Omental fat pad (tissue), 4 donors: ENCODE measurements around the gene YPEL5. TPM values are rescaled to one million over a fixed set of nuclear protein-coding genes. Genes with fewer than 3 reads are reported as not detected.

Source experiments
- ATAC-seq: fragments of 150-250 bp; one replicate; pipeline ENCODE4 v1.9.1; 2016; ENCODE audit warnings: mild to moderate bottlenecking, moderate library complexity; ENCODE audit not compliant: low FRiP score
- DNase-seq: peaks from one replicate; pipeline ENCODE4 v3.0.0-alpha.2; 2019; ENCODE audit warnings: low spot score
- CTCF ChIP-seq, 3 donors: fragments of 450-650 bp; IDR thresholded peaks; one replicate each; pipeline ENCODE4 v1.5.1; 2016 to 2017; ENCODE audit warnings: antibody characterized with exemption in 3 of 3, mild to moderate bottlenecking in 3 of 3, moderate library complexity in 2 of 3
- total RNA-seq, 4 donors: library from RNA; depleted of rRNA; stranded (reverse); fragments of >200 nt; gene quantifications; one replicate each; pipeline ENCODE4 v1.1.0, GENCODE V29; 2016

The YPEL5 gene
- total RNA-seq, 4 donors from 2014 or later, result 69.1 to 254 (median 80.1) TPM

- TF ChIP-seq CTCF (IDR thresholded peaks at IDR 0.05), result no peak
- ATAC-seq (no peak), DNase-seq (no peak)
Measured at GRCh38 chr2:30148850-30149249, 2.0 kb downstream of the YPEL5 start.

DNA sequence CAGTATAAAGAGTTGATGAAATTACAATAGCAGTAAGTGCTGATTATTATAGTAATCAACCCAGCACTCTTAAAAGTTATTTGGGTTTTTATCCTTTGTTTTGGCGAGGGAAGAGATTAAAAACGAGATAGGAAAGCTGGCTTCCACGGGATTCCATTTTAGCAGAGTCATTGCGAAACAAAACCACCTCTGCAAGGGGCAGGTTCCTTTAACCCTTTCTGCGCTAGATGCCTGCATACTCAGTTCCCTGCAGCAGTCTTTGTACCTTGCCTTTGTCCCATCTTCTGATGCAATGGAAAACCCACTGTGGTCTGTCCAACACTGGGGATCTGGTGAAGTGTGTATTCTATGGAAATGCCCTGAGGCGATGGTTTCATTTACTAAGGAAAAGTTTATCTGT lies 2.7 kb downstream of the YPEL5 start:
- DNase-seq, result no peak
- no peak for TF ChIP-seq CTCF (IDR thresholded peaks at IDR 0.05)
- no peak for ATAC-seq

DNA sequence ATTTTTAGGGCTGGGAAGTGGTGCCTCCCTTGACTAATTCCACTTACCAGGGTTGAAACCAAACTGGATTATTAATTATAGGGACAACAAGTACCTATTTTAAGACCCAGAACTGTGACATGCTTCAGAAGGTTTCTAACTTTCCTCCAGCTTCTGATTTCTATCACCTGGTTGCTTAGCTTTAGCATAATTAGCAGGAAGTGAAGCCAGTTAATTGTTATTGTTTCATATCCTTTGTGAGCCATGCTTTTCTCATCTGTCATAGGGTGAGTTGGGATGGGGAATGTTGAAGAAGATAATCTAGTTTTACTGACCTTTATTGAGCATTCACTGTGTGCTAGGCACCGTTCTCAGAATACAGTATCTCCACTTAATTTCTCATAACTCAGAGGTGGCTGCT lies 3.2 kb downstream of the YPEL5 start:
- no peak for TF ChIP-seq CTCF (IDR thresholded peaks at IDR 0.05)
- no peak for ATAC-seq
- DNase-seq, result no peak

DNA sequence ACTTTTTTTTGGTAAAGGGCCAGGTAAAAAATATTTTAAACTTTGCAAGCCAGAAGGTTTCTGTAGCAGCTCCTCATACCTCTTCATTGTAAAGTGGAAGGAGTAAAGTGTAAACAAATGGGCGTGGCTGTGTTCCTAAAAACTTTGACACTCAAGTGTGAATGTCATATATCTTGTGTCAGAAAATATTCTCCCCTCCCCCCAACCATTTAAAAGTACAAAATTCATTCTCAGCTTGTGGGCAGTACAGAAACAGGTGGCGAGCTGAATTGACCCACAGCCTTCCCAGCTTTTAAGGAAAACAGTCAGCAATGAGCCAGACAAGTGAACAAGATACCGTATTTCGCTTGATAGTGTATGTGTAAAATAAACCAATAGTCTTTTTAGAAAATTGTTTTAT lies 4.0 kb downstream of the YPEL5 start:
- ATAC-seq (no peak), DNase-seq (no peak)
- no peak for TF ChIP-seq CTCF (IDR thresholded peaks at IDR 0.05)

DNA sequence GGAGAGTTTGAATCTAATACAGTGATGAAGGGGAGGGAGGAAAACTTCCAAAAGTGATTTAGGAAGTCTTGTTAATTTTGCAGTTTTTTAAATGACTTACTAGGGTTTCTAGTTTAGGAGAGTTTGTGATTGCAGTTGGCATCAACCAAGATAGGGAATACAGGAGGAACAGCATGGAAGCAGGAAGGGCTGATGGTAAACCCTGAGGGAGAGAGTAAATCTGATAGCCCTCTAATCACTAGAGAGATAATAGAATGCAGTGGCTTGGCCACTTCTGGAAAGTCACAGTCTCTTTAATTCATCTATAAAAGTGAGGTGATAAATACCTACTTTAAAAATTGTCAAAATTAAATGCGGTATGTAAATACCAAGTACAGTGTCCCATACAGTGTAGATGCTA lies 5.6 kb downstream of the YPEL5 start:
- no peak for TF ChIP-seq CTCF (IDR thresholded peaks at IDR 0.05)
- ATAC-seq (no peak), DNase-seq (no peak)

DNA sequence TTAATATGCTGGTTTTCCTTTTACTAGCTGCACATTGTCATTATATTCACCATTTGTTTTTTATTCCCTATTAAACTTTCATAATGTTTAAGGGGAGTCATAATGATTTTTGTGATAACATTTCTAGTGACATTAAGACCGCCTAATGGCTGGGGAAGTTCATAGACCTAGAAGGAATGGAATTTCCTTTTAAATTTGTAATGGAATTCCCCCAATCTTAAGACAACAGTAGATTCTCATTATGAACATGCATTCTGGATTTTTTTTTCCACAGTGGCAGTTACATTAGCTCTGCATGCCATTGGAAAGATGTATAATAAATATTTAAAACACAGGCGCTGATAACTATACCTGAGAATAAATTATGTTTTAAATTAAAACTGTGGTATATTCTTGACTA lies 8.4 kb downstream of the YPEL5 start:
- DNase-seq (no peak), ATAC-seq (no peak)
- no peak for TF ChIP-seq CTCF (IDR thresholded peaks at IDR 0.05)

DNA sequence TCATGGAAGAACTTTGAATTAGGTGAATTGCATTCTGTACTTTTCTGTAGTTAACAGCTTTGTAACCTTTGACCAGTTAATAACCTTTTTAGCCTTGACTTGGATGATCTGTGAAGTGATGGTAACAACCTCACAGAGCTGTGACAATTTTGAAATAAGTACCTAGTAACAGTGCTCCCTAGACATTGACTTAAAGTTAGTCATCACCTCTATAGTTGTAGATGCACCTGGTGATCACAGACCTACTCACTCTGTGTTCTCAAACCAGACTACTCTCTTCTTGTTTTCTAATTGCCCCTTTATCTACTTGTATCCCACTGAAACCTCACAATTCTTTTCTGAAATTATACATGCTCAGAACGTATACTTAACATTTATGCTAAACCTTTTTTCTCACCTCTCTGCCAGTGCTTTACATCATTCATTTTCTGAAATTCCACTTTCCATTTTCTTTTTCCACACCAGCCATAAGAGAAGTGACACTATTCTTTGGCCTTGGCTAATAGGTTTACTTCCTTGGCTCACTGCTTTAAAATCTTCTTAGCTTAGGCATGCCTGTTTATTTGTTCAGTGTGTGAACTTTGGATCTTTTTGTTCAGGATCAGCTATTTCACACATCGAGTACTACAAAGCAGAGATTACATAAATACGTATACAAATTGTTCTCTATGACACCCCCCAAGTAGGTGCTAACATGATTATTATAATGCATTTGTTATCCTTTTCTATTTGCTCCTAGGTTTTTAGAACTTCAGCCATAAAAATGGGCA lies 9.3 kb downstream of the YPEL5 start:
- no peak for TF ChIP-seq CTCF (IDR thresholded peaks at IDR 0.05)
- ATAC-seq (no peak), DNase-seq (no peak)
